CD14-positive monocyte (primary cell): ENCODE results near the gene TEAD1. TPM values are rescaled to one million over a fixed set of nuclear protein-coding genes. Genes with fewer than 3 reads are reported as not detected.

Experiments used
- DNase-seq, 3 donors: peaks; one replicate each; pipeline ENCODE4 v3.0.0-alpha.2; 2011 to 2022
- H2AFZ ChIP-seq: 2 replicates; pipeline ENCODE4 v1.6.0; 2012; ENCODE audit warnings: mild to moderate bottlenecking, low read depth, low read length, inconsistent platforms; ENCODE audit not compliant: insufficient read depth, poor library complexity, severe bottlenecking
- H3K27ac ChIP-seq, 2 donors: 1 replicate in 1 of 2; 2 replicates in 1 of 2; pipeline ENCODE4 v1.5.1; 2012 to 2013; ENCODE audit warnings: low read length in 2 of 2, control low read depth in 1 of 2, inconsistent platforms in 1 of 2, low read depth in 1 of 2, mild to moderate bottlenecking in 1 of 2
- H3K27me3 ChIP-seq, 2 donors: one replicate each; pipeline versions ENCODE4 v1.6.0 to v1.6.1; 2011 to 2013; ENCODE audit warnings: low read length in 2 of 2; ENCODE audit not compliant: control insufficient read depth in 2 of 2, insufficient read depth in 2 of 2
- H3K36me3 ChIP-seq, 2 donors: replicated peaks in 1 of 2; 1 replicate in 1 of 2; 2 replicates in 1 of 2; pipeline versions ENCODE4 v1.5.1 to v1.6.1; 2012 to 2013; ENCODE audit warnings: low read length in 2 of 2, control low read depth in 1 of 2, inconsistent platforms in 1 of 2, mild to moderate bottlenecking in 1 of 2; ENCODE audit not compliant: insufficient read depth in 2 of 2, control insufficient read depth in 1 of 2
- H3K4me1 ChIP-seq, 2 donors: 1 replicate in 1 of 2; 2 replicates in 1 of 2; pipeline versions ENCODE4 v1.5.1 to v1.6.1; 2012 to 2013; ENCODE audit warnings: low read length in 2 of 2, control low read depth in 1 of 2, inconsistent platforms in 1 of 2, mild to moderate bottlenecking in 1 of 2, moderate library complexity in 1 of 2; ENCODE audit not compliant: insufficient read depth in 2 of 2, control insufficient read depth in 1 of 2
- H3K4me2 ChIP-seq: replicated peaks from 2 replicates; pipeline ENCODE3; 2012; ENCODE audit warnings: low read length, moderate library complexity, mild to moderate bottlenecking; ENCODE audit not compliant: poor library complexity, severe bottlenecking; ENCODE audit errors: extremely low read depth
- H3K4me3 ChIP-seq, 3 experiments: fragments of 200-600 bp in 1 of 3; sonication (generic) in 1 of 3; replicated peaks in 1 of 3; 1 replicate in 2 of 3; 2 replicates in 1 of 3; pipeline ENCODE4 v1.5.1; 2011 to 2013; ENCODE audit warnings: low read length in 3 of 3, mild to moderate bottlenecking in 3 of 3, control low read depth in 2 of 3, low read depth in 2 of 3, inconsistent platforms in 1 of 3, moderate library complexity in 1 of 3
- H3K79me2 ChIP-seq: 2 replicates; pipeline ENCODE4 v1.6.0; 2012; ENCODE audit warnings: mild to moderate bottlenecking, control low read depth, inconsistent platforms, low read length, moderate library complexity; ENCODE audit not compliant: insufficient read depth
- H3K9ac ChIP-seq: 2 replicates; pipeline ENCODE4 v1.6.0; 2017; ENCODE audit warnings: low read length, mild to moderate bottlenecking; ENCODE audit not compliant: insufficient read depth, poor library complexity, severe bottlenecking
- H3K9me3 ChIP-seq, 2 donors: replicated peaks in 1 of 2; 1 replicate in 1 of 2; 2 replicates in 1 of 2; pipeline versions ENCODE4 v1.5.1 to v1.6.1; 2012 to 2013; ENCODE audit warnings: low read length in 2 of 2, control low read depth in 1 of 2; ENCODE audit not compliant: control insufficient read depth in 1 of 2, insufficient read depth in 1 of 2
- H4K20me1 ChIP-seq: 2 replicates; pipeline ENCODE4 v1.6.0; 2012; ENCODE audit warnings: mild to moderate bottlenecking, low read length, control low read depth, moderate library complexity; ENCODE audit not compliant: insufficient read depth
- H3K27ac Mint-ChIP-seq, 7 donors: one replicate each; pipeline ENCODE4 v1.8.0; 2020; ENCODE audit warnings: mild to moderate bottlenecking in 7 of 7, mixed read lengths in 7 of 7, moderate library complexity in 6 of 7, inconsistent platforms in 2 of 7
- H3K27me3 Mint-ChIP-seq, 3 donors: one replicate each; pipeline ENCODE4 v1.8.0; 2021 to 2022; ENCODE audit warnings: low read depth in 3 of 3, mild to moderate bottlenecking in 3 of 3, mixed read lengths in 3 of 3, moderate library complexity in 3 of 3, inconsistent platforms in 1 of 3
- H3K36me3 Mint-ChIP-seq, 2 donors: one replicate each; pipeline ENCODE4 v1.8.0; 2020; ENCODE audit warnings: mixed read lengths in 2 of 2, inconsistent platforms in 1 of 2, mild to moderate bottlenecking in 1 of 2
- H3K4me1 Mint-ChIP-seq: one replicate; pipeline ENCODE4 v1.8.0; 2020; ENCODE audit warnings: mild to moderate bottlenecking, mixed read lengths
- H3K4me3 Mint-ChIP-seq, 2 donors: one replicate each; pipeline ENCODE4 v1.8.0; 2020; ENCODE audit warnings: mild to moderate bottlenecking in 2 of 2, mixed read lengths in 2 of 2, moderate library complexity in 1 of 2
- H3K9me3 Mint-ChIP-seq, 7 donors: one replicate each; pipeline ENCODE4 v1.8.0; 2020 to 2022; ENCODE audit warnings: mixed read lengths in 7 of 7, mild to moderate bottlenecking in 6 of 7, moderate library complexity in 6 of 7, inconsistent platforms in 2 of 7
- WGBS: methylation state at CpG from one replicate; pipeline ENCODE4 v1.1.5; 2013; ENCODE audit warnings: missing lambda C conversion rate; ENCODE audit not compliant: insufficient coverage; 5-methylcytosine and 5-hydroxymethylcytosine counted together
- intact Hi-C, 2 donors: fragments of 100-400 bp; cut with micrococcal nuclease; formaldehyde crosslinking; loops; one replicate each; pipeline versions ENCODE4 v1.15.0 to v1.15.1; 2023
- polyA plus RNA-seq, 3 donors: library from polyadenylated mRNA; depleted of rRNA in 1 of 3; unstranded in 2 of 3; stranded (reverse) in 1 of 3; fragments of 300-500 nt in 2 of 3; fragments of >200 nt in 1 of 3; fragmentation: Illumina TruSeq in 2 of 3; gene quantifications; 1 replicate in 2 of 3; 2 replicates in 1 of 3; pipeline ENCODE4 v1.2.3, GENCODE V29; 2012 to 2021
- TF ChIP-seq, protein P1 (sequence below): fragments of 200-600 bp; IDR thresholded peaks from one replicate; pipeline ENCODE4 v1.8.0; 2022; ENCODE audit warnings: antibody characterized with exemption, mild to moderate bottlenecking

The TEAD1 gene
- polyA plus RNA-seq, 3 donors: not detected

DNA sequence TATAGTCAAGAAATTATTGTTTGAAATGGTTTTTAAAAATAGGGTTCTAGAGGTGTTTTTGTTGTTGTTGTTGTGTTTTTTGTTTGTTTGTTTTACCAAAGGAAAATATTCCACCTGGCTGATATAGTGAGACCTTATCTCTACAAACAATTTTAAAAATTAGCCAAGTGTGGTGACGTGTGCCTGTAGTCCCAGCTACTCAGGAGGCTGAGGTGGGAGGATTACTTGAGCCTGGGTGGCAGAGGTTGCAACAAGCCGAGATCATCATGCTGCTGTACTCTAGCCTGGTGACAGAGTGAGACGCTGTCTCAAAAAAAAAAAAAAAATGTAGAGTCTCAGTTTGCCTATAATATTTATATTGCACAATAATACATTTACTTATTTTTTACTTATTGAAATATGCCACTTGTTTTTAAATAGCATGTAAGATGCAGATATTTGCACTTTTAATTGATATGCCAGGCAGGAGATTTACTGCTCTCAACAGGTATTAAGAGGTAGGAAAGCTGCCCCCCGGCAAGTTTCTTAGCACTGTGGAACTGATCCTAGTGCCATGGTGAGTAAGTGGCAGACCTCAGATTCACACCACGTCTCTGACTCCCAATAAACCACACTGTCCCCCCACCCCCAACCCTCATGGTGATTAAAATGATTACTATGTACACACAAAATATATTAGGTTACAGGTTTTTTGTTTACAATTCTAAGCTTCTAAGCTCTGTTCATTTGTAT is 157.4 kb downstream of the TEAD1 start:
- no peak for DNase-seq
- H3K4me2 ChIP-seq: no peak overlapping the region
- H3K4me1 Mint-ChIP-seq: no peaks in the 10 kb centered on the region
- H3K9me3 Mint-ChIP-seq: peaks cover 0 to 10% (median 0%) of the 10 kb centered on the region in 7 donors
- H3K4me1 ChIP-seq: no peaks in the 10 kb centered on the region
- H3K4me3 Mint-ChIP-seq: no peak overlapping the region
- H3K27me3 ChIP-seq: peaks cover 28 to 30% of the 10 kb centered on the region in 2 donors
- no peaks in the 10 kb centered on the region for H3K79me2 ChIP-seq
- H3K27ac Mint-ChIP-seq: no peak overlapping the region
- no peaks in the 10 kb centered on the region for H3K36me3 ChIP-seq
- H3K27me3 Mint-ChIP-seq: peaks cover 23 to 38% (median 29%) of the 10 kb centered on the region in 3 donors
- TF ChIP-seq, protein P1, sequence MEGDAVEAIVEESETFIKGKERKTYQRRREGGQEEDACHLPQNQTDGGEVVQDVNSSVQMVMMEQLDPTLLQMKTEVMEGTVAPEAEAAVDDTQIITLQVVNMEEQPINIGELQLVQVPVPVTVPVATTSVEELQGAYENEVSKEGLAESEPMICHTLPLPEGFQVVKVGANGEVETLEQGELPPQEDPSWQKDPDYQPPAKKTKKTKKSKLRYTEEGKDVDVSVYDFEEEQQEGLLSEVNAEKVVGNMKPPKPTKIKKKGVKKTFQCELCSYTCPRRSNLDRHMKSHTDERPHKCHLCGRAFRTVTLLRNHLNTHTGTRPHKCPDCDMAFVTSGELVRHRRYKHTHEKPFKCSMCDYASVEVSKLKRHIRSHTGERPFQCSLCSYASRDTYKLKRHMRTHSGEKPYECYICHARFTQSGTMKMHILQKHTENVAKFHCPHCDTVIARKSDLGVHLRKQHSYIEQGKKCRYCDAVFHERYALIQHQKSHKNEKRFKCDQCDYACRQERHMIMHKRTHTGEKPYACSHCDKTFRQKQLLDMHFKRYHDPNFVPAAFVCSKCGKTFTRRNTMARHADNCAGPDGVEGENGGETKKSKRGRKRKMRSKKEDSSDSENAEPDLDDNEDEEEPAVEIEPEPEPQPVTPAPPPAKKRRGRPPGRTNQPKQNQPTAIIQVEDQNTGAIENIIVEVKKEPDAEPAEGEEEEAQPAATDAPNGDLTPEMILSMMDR: no peak
- no peaks in the 10 kb centered on the region for H3K36me3 Mint-ChIP-seq
- H3K4me3 ChIP-seq: no peak overlapping the region
- intact Hi-C loops: no loop called here
- H2AFZ ChIP-seq: no peak overlapping the region
- H3K9me3 ChIP-seq: no peaks in the 10 kb centered on the region
- no peaks in the 10 kb centered on the region for H4K20me1 ChIP-seq
- no peak overlapping the region for H3K9ac ChIP-seq
- H3K27ac ChIP-seq: no peak overlapping the region
- no CpG with 5 or more reads among the region's 5 CpGs for WGBS

DNA sequence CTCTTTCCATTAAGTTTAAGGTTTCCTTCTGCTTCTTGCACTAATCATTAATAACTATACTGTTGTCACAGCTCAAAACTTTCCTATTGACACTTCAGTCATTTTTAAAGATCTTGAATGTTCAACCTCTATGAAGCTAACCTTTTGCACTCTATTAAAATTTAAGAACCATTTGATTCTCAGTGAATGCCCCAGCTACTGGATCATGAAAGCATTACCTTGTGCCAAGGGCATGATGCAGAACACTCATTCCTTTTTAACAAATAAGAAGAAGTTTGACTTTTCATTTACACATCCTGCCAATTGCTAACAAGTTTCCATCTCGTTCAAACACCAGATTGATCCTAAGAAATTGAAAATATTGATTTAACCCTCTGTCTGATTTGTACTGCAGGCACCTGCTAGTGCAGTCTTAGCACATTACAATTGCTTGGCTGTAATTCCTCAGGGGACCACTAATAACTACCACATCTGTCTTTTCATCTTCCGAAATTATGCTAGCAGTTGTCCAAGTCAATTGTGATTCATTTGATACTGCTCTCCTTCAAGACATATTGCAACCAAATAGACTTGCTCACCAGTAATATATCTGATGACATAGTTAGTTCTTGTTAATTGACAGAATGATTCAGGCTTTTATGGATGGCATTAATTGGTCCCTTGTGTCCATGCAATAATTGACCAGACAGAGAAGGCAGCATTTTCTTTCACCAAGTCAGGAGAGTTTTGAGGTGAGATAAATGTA is 158.4 kb downstream of the TEAD1 start:
- H3K9me3 Mint-ChIP-seq: peaks cover 0 to 10% (median 2%) of the 10 kb centered on the region in 7 donors

More for the DNA sequence above, 158.4 kb downstream of the TEAD1 start:
- Mint-ChIP-seq H3K27ac (no peak overlapping the region), H3K4me1 (no peaks in the 10 kb centered on the region), H3K27me3 (peaks cover 20 to 30% (median 27%) of the 10 kb centered on the region in 3 donors), H3K4me3 (no peak overlapping the region), H3K36me3 (no peaks in the 10 kb centered on the region)
- H3K27me3 ChIP-seq: peaks cover 18 to 24% of the 10 kb centered on the region in 2 donors
- H3K79me2 ChIP-seq: no peaks in the 10 kb centered on the region
- H3K4me1 ChIP-seq: no peaks in the 10 kb centered on the region
- no peaks in the 10 kb centered on the region for H3K9me3 ChIP-seq
- no peak overlapping the region for H3K4me3 ChIP-seq
- whole genome bisulfite sequencing: no CpG with 5 or more reads among the region's 2 CpGs
- TF ChIP-seq, protein P1: no peak
- DNase-seq: no peak
- no peak overlapping the region for H3K9ac ChIP-seq
- no peak overlapping the region for H2AFZ ChIP-seq
- H4K20me1 ChIP-seq: no peaks in the 10 kb centered on the region
- no peak overlapping the region for H3K4me2 ChIP-seq
- intact Hi-C loops: no loop called here
- no peaks in the 10 kb centered on the region for H3K36me3 ChIP-seq
- no peak overlapping the region for H3K27ac ChIP-seq
